ENCODE results near the gene KCTD14. TPM values are rescaled to one million over a fixed set of nuclear protein-coding genes. Genes with fewer than 3 reads are reported as not detected.

KCTD14 gene
- total and polyA plus RNA-seq, 2 of the 8 experiments (the other 6 are each of a cell fraction or from before 2014, with no cell fraction given), result 21.6 to 24.9 TPM

DNA sequence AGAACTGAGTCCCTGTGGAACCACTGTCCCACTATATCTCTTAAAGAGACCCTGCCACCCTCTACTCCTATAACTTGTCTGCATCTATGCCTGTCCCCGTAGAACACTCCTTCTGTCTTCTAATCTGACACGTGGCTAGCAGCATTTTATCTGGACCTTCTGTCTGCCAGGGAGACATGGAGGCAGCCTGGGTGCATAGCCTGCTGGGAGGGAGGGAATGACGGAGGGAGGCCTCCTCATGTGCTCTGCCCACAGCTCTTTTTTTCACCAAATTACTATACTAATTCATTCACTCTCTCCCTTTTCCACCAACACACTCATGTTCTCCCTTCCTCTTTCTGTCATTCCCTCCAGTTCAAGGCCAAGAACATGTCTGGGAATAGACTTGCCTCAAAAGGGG, 33.0 kb upstream of the KCTD14 start (continued):
- TF ChIP-seq, protein P1, sequence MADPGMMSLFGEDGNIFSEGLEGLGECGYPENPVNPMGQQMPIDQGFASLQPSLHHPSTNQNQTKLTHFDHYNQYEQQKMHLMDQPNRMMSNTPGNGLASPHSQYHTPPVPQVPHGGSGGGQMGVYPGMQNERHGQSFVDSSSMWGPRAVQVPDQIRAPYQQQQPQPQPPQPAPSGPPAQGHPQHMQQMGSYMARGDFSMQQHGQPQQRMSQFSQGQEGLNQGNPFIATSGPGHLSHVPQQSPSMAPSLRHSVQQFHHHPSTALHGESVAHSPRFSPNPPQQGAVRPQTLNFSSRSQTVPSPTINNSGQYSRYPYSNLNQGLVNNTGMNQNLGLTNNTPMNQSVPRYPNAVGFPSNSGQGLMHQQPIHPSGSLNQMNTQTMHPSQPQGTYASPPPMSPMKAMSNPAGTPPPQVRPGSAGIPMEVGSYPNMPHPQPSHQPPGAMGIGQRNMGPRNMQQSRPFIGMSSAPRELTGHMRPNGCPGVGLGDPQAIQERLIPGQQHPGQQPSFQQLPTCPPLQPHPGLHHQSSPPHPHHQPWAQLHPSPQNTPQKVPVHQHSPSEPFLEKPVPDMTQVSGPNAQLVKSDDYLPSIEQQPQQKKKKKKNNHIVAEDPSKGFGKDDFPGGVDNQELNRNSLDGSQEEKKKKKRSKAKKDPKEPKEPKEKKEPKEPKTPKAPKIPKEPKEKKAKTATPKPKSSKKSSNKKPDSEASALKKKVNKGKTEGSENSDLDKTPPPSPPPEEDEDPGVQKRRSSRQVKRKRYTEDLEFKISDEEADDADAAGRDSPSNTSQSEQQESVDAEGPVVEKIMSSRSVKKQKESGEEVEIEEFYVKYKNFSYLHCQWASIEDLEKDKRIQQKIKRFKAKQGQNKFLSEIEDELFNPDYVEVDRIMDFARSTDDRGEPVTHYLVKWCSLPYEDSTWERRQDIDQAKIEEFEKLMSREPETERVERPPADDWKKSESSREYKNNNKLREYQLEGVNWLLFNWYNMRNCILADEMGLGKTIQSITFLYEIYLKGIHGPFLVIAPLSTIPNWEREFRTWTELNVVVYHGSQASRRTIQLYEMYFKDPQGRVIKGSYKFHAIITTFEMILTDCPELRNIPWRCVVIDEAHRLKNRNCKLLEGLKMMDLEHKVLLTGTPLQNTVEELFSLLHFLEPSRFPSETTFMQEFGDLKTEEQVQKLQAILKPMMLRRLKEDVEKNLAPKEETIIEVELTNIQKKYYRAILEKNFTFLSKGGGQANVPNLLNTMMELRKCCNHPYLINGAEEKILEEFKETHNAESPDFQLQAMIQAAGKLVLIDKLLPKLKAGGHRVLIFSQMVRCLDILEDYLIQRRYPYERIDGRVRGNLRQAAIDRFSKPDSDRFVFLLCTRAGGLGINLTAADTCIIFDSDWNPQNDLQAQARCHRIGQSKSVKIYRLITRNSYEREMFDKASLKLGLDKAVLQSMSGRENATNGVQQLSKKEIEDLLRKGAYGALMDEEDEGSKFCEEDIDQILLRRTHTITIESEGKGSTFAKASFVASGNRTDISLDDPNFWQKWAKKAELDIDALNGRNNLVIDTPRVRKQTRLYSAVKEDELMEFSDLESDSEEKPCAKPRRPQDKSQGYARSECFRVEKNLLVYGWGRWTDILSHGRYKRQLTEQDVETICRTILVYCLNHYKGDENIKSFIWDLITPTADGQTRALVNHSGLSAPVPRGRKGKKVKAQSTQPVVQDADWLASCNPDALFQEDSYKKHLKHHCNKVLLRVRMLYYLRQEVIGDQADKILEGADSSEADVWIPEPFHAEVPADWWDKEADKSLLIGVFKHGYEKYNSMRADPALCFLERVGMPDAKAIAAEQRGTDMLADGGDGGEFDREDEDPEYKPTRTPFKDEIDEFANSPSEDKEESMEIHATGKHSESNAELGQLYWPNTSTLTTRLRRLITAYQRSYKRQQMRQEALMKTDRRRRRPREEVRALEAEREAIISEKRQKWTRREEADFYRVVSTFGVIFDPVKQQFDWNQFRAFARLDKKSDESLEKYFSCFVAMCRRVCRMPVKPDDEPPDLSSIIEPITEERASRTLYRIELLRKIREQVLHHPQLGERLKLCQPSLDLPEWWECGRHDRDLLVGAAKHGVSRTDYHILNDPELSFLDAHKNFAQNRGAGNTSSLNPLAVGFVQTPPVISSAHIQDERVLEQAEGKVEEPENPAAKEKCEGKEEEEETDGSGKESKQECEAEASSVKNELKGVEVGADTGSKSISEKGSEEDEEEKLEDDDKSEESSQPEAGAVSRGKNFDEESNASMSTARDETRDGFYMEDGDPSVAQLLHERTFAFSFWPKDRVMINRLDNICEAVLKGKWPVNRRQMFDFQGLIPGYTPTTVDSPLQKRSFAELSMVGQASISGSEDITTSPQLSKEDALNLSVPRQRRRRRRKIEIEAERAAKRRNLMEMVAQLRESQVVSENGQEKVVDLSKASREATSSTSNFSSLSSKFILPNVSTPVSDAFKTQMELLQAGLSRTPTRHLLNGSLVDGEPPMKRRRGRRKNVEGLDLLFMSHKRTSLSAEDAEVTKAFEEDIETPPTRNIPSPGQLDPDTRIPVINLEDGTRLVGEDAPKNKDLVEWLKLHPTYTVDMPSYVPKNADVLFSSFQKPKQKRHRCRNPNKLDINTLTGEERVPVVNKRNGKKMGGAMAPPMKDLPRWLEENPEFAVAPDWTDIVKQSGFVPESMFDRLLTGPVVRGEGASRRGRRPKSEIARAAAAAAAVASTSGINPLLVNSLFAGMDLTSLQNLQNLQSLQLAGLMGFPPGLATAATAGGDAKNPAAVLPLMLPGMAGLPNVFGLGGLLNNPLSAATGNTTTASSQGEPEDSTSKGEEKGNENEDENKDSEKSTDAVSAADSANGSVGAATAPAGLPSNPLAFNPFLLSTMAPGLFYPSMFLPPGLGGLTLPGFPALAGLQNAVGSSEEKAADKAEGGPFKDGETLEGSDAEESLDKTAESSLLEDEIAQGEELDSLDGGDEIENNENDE (IDR thresholded peaks at IDR 0.05; ENCODE audit: insufficient replicate concordance, low read length), result no peak
- TF ChIP-seq MAFK (IDR thresholded peaks at IDR 0.05; ENCODE audit: low read depth, low read length) (no peak), GTF2F1 (IDR thresholded peaks at IDR 0.05; ENCODE audit: borderline replicate concordance, low read depth, low read length) (no peak), CTBP2 (IDR thresholded peaks at IDR 0.05; ENCODE audit: borderline replicate concordance, insufficient read depth, insufficient read length, low read length) (no peak), SIN3A (conservative IDR thresholded peaks at IDR 0.05 in 1 of 2, IDR thresholded peaks at IDR 0.05 in 1 of 2; ENCODE audit: low read depth in 1 of 2, low read length in 2 of 2) (no peak), HDAC2 (IDR thresholded peaks at IDR 0.05; ENCODE audit: borderline replicate concordance in 1 of 2, low read depth in 2 of 2, low read length in 2 of 2) (no peak), BACH1 (IDR thresholded peaks at IDR 0.05; ENCODE audit: low read length) (no peak), SRF (IDR thresholded peaks at IDR 0.05; ENCODE audit: low read depth, low read length) (no peak)
